ENCODE measurements around the gene MIPEP.

DNA sequence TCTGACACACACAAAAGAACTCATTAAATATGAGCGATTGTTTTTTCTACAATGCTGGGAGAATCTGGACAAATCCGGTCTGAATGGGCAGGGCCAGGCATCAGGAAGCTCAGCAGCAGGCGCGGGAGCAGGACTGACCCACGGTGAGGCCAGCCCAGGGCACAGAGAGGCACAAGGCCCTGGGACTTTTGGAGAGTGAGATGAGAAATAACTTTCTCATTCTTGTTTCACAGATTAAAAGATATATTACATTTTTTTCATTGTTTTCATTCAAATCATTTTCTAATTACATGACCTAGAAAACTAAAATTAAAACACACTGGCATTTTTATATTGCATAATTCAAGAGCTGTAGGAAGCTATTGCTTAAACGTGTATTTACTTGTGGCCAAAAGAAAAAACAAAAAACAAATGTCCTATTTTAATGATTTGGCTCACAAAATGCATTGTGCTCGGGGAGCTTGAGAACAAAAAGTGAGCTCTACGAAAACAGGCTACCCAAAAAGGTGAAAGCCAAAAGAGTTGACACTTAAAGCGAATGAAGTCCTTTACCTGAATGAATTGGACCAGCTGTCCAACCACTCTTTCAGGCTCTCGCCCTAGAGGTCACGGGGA is 185.8 kb downstream of the MIPEP start:
- TF ChIP-seq, protein P1, sequence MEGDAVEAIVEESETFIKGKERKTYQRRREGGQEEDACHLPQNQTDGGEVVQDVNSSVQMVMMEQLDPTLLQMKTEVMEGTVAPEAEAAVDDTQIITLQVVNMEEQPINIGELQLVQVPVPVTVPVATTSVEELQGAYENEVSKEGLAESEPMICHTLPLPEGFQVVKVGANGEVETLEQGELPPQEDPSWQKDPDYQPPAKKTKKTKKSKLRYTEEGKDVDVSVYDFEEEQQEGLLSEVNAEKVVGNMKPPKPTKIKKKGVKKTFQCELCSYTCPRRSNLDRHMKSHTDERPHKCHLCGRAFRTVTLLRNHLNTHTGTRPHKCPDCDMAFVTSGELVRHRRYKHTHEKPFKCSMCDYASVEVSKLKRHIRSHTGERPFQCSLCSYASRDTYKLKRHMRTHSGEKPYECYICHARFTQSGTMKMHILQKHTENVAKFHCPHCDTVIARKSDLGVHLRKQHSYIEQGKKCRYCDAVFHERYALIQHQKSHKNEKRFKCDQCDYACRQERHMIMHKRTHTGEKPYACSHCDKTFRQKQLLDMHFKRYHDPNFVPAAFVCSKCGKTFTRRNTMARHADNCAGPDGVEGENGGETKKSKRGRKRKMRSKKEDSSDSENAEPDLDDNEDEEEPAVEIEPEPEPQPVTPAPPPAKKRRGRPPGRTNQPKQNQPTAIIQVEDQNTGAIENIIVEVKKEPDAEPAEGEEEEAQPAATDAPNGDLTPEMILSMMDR (IDR thresholded peaks at IDR 0.05; ENCODE audit: low read length): no peak
- no peak for TF ChIP-seq EZH2 (IDR thresholded peaks at IDR 0.05; ENCODE audit: borderline replicate concordance, low read length)

Measured in OCI-LY1 (cell line).